Measurements from ENCODE around the gene PSEN2.
A peak's percentile ranks its signal among the peaks of the same experiment; 100 is the strongest.
"Not testable (repeated sequence)": the region's sequence is repeated elsewhere in the genome, so short reads cannot be mapped to it uniquely, and the experiment has no call there.

Gene PSEN2

DNA sequence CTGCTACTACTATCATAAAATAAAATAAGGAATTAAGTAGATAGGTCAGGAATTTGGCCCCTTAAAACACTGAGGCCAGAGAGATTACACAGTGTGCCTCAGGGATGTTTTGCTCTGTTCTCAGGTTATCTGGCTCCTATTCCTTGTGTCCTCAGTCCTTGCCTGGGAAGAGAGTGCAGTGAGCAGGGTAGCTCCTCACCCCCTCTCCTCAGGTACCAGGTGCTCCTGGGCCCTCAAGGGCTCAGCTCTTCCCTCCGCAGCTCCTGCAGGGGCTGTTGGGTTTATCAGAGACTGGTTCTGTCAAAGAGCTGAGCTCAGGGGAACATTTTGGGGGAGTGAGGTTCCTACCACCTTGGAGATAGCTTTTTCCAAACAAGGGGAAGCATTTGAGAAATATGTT, 49.6 kb downstream of the PSEN2 start:
- no peak for DNase-seq (ENCODE audit: low read depth)

DNA sequence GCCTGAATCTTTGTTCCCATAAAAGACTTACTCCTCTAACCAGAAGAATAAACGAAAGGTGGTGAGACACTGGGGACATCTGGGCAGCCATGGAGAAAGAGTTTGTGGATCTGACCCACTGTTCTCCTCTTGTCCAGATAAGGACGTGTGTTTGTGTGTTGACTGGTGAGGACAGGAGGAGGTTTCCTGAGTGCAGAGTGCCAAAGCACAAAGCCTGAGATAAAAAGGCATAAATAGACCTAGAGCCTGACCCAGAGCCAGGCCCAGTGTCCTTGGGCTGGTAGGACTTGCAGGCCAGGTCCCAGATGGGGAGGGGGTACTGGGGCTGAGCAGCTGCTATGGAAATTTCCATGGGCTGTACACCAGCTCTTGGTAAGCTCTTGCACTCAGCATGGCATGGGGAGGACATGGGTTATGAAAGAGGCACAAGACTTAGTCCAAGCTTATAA, 50.1 kb downstream of the PSEN2 start:
- no peak for DNase-seq (ENCODE audit: low read depth)

DNA sequence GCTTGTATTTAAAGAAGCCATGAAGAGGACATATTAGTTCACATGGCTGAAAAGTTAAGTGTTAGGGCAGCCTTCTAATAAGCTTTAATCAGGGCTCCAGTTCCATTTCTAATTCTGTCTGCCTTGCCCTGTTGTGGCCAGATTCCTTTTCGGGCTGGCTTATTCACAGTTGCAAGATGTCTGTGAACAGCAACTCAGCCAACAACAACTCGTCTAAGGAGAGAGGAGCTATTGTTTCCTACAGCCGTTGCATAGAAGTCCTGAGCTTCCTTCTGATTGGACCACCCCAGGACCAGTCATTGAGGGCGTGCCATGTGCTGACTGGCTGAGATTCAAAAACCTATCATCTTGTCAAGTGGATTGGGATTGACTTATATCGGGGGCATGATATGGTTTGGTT, 51.1 kb downstream of the PSEN2 start:
- DNase-seq (ENCODE audit: low read depth) = no peak

DNA sequence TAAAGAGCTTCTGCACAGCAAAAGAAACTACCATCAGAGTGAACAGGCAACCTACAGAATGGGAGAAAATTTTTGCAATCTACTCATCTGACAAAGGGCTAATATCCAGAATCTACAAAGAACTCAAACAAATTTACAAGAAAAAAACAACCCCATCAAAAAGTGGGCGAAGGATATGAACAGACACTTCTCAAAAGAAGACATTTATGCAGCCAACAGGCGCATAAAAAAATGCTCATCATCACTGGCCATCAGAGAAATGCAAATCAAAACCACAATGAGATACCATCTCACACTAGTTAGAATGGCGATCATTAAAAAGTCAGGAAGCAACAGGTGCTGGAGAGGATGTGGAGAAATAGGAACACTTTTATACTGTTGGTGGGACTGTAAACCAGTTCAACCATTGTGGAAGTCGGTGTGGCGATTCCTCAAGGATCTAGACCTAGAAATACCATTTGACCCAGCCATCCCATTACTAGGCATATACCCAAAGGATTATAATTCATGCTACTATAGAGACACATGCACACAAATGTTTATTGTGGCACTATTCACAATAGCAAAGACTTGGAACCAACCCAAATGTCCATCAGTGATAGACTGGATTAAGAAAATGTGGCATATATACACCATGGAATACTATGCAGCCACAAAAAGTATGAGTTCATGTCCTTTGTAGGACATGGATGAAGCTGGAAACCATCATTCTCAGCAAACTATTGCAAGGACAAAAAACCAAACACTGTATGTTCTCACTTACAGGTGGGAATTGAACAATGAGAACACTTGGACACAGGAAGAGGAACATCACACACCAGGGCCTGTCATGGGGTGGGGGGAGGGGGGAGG, 59.1 kb downstream of the PSEN2 start:
- DNase-seq (ENCODE audit: low read depth) = not testable (repeated sequence)

DNA sequence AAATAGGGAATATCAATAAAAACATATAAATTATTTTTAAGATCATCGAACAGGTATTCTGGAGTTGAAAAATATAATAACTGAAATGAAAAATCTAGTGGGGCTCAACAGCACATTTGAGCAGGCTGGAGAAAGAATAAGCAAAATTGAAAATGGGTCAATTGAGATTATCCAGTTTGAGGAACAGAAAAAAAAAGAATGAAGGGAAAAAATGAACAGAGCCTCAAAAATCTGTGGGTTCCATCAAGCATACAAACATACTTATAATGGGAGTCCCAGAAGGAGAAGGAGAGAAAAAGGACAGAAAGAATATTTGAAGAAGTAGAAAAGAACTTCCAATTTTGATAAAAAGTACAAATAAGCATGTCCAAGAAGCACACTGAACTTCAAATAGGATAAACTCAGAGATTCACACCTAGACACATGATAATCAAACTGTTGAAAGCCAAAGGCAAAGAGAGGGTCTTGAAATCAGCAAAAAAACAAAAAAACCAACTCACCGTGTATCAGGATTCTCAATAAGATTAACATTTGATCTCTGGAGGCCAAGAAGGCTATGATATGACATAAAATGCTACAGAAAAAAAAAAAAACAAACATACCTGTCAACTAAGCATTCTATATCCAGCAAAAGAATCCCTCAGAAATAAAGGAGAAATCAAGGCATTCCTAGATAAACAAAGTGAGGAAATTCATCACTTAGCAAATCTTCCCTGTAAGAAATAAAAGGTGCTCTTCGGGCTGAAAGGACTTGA, 64.2 kb downstream of the PSEN2 start:
- DNase-seq (ENCODE audit: low read depth) = no peak

DNA sequence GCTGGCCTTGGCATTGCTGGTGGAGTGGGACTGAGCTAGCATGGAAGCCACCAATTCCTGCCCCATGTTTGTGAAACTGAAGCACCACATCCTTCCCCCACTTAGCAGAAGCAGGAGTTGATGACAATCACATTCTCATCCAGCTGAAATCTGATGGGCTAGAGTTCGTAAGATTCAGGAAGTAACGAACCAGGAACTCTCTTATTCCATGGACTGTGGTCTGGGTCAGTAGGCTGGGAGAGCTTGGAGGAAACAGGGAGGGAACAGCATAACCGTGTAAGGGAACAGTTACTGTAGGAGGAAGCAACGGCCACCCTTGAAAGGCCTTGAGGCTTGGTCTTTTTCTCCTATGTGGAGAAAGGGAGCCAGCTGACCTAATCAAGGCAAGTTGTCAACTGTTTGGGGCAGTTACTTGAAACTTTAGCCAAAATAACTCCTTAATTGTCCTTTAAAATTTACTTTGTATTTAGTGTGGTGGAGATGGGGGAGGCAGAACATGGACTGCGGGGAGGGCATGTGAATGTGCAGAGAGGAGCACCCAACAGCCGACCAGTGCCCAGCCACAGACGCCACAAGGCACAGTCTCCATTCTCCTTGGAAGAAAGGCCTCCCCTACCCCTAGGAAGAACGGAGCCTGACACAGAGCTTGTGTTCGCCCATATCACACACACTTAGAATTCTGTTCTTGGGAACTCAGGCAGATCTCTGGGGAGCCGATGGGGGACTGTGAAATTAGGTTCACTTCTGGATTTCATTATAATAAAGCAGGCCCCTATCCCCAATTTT, 67.7 kb downstream of the PSEN2 start:
- DNase-seq (ENCODE audit: low read depth) = no peak

DNA sequence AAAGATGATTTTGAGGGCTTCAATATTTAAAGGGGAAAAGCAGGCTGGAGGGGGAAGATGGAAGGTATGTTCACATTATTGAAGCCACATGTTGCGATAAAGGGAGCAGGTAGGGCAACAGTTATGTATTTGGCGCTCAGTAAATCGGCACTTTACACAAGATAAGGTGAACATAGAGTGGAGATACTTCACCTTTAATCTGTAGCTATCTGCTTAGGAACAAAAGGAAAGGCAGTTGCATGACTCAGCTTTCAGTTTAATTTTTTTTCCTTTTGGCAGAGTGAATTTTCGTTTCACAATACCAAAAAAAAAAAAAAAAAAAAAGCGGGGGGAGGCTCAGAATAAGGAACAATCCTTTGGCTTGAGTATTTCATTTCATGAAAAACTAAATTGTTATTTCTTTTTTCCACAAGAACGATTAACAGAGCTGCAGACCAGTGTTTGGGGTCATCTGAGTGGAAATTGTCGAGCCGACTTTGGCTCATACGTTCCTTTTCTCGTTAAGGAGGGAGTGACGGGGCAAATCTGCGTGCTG, 68.6 kb downstream of the PSEN2 start:
- DNase-seq (ENCODE audit: low read depth) = no peak

DNA sequence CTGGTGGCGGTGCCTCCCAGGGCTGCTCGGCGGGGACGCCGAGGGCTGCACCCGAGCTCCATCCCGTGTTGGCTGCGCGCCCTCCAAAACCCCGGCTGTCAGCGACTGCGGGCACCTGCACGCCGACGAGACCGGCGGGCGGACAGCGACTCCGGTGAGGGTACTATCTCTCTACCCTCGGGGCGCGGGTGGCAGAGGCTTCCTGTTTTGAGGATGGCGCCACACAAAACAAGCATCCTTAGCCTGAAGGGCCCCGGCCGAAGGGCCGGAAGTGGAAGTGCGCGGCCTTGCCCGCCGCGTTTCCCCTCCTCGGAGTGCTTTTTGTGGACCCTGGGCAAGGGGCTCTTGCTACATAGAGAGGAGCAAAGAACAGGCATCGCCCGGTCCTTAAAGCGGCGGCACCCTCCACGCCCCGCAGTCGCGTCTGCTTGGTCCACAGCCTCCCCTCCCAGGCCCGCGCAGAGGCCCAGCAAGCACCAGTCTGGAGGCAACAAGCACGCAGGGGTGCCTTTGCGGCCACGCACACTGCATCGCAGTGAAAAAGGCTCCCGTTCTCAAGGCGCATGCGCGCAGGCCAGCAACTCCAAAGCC, 69.1 kb downstream of the PSEN2 start:
- peak; percentile 41 for DNase-seq (ENCODE audit: low read depth)

DNA sequence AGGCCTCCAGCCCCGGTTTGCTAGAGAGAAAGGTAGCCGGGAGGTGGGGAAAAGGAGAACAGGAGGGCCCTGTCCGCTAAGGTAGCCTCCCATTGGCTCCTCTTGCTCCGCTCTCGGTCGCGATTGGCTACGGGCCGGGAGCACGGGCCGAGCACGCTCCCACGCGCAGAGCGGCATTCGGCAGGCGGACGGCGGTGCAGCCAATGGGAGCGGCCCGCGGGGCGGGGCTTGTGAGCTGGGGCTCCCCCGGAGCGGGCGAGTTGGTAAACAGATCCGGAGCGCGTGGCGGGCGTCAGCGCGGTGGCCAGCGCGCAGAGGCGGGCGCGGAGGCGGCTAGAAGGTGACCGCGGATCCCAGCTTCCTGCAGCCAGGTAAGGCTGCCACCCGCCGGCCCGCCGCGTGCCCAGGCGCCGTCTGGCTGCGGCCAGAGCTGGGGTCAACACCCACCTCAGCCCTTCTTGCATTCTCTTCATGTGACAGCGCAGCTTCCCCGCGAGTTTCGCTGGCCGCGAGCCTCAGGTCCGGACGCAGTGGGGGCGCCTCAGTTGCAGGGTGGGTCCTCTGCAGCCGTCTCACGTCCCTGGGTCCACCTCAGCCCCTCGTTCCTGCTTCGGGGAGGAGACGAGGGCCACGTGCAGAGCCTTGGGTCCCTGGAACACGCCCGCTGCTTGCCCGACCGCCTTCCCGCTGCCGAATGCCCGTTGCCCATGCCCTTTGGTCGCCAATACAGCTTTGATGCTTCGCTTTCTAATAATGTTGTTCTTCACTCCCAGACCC, 69.8 kb downstream of the PSEN2 start, which contains the start of gene COQ8A:
Gene COQ8A (plus strand): TSS at position 266 of the 777 bp plus-strand sequence. CDS start 21,092 bp downstream, outside the sequence.
- DNase-seq (ENCODE audit: low read depth) = peak; percentile 96

DNA sequence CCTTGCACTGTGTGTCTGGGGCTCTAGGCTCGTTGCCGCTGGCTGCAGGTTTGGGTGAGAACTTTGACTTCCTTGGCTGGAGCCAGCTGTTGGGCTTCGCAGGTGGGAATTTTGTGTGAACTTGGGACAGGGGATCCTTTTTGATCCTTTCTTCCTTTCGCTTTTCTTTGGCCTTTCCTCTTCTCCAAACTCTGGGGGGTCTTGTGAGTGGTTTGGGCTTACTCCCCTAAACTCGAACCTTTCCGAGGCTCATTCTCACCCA, 70.3 kb downstream of the PSEN2 start:
- DNase-seq (ENCODE audit: low read depth) = no peak

DNA sequence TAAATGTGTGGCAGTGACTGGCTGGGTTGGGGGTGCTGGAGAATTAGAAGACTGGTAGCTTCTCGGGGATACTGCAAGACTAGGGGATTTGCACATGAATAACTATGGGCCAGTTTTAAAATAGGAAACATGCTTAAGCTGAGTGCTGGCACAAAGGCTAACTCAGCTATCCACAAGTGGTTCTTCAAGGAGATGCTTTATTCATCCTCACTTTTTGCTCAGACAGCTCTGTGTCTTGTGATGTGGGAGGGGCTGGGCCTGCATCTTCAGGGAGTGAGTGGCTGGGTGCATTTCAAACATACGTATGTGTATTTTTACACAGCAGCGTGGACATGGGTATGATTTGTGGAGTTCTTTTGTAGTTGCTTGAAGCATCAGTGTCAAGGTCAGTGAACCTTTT, 72.0 kb downstream of the PSEN2 start:
- DNase-seq (ENCODE audit: low read depth) = no peak

DNA sequence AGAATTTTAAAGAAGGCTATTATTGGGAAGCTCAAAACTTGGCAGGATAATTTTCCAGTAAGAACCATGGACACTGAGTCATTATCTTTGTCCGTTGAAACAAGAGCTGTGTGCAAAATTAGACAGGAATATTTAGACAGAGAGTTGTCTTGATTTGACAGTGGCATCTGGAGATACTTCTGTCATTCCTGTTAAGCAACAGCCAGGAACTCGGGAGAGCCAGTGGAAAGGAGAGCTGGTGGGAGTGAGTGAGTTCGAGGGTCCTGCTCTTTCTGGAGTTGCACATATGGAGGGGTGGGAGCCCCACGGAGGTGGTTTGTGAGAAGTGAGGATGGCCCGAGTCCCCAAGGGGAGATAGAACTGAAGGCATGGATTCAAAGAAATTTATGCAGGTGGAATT, 72.7 kb downstream of the PSEN2 start:
- DNase-seq (ENCODE audit: low read depth) = no peak

DNA sequence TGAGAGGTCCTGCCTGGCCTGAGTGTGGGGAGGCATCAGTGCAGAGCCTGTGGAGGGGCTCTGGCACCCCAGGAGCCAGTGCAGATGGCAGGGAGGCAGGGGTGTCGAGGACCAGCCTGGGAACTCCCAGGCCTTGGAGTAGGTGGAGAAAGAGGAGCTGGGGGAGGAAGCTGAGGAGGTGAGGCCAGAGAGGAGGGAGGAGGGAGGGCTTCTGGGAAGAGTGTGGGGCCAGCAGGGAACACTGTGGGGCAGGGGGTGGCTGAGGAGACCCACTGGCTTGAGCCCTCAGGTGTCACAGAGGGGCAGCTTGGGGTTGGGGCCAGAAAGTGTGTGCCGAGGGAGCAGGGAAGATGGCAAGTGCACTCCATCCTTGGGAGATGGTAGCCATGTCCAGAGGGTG, 73.5 kb downstream of the PSEN2 start:
- DNase-seq (ENCODE audit: low read depth) = no peak

DNA sequence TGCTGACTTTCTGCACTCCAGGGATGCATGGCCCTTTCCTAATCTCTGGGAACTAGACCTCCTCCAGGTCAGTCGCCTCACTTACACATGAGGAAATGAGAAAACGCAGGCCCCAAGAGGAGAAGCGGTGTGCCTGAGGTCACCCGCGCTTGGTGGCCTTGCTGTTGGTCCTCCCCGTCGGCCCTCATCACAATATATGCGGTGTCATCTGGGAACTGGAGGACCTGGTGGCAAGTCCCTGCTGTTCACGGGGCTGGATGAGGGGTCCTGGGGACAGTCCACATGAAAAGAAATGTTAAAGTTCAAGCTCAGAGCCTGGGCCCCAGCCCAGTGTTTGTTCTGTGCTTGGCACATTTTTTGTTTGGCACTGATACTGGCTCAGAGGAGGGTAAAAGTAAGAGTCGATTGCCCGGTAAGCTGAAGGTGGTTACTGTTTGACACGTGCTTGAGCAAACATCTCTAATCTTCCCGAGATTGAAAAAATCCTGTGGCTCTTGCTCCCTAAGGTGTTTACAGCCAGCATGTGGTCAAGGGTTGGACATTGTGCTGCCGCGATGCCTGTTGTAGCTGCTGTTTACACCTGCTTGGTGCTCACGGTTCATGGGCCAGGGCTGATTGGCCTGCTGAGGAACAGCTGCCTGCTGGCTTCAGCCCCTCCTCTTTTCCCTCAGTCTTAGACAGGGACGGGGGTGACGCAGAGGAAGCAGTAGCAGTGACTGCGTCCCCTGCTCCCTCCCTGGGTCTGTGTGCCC, 74.9 kb downstream of the PSEN2 start:
- DNase-seq (ENCODE audit: low read depth) = no peak

All from stimulated activated CD8-positive, alpha-beta memory T cell treated with anti-CD3 and anti-CD28 coated beads, Interleukin-15, amount 100 ng/mL, for 24 hours (primary cell).